GM23338 (cell line): Measurements from ENCODE around the gene AOC3. TPM values are rescaled to one million over a fixed set of nuclear protein-coding genes. Genes with fewer than 3 reads are reported as not detected.

ENCODE experiments used
- ATAC-seq: fragments of 200-7000 bp; cut with Tn5 transposase; 3 replicates; pipeline ENCODE4 v1.9.1; 2020
- DNase-seq: peaks from one replicate; pipeline ENCODE4 v3.0.0-alpha.2; 2015; ENCODE audit warnings: low spot score
- H2AFZ ChIP-seq: fragments of 200-600 bp; sonication (generic); 2 replicates; pipeline ENCODE4 v1.8.0; 2016; ENCODE audit warnings: antibody characterized with exemption, mild to moderate bottlenecking, moderate library complexity
- H3F3A ChIP-seq: fragments of 200-600 bp; sonication (generic); replicated peaks from 2 replicates; pipeline ENCODE4 v1.8.0; 2017; ENCODE audit warnings: antibody characterized with exemption, mixed run types, low read depth
- H3K27ac ChIP-seq: fragments of 200-600 bp; sonication (generic); 2 replicates; pipeline ENCODE4 v1.6.1; 2016; ENCODE audit warnings: low read depth
- H3K27me3 ChIP-seq: fragments of 200-600 bp; sonication (generic); 2 replicates; pipeline ENCODE4 v1.8.0; 2016; ENCODE audit warnings: mild to moderate bottlenecking, mixed run types, moderate library complexity; ENCODE audit not compliant: insufficient read depth
- H3K36me3 ChIP-seq: fragments of 200-600 bp; sonication (generic); 2 replicates; pipeline ENCODE4 v1.8.0; 2016; ENCODE audit warnings: mild to moderate bottlenecking; ENCODE audit not compliant: insufficient read depth
- H3K4me1 ChIP-seq: fragments of 200-600 bp; sonication (generic); 2 replicates; pipeline ENCODE4 v1.8.0; 2016; ENCODE audit warnings: mild to moderate bottlenecking, moderate library complexity; ENCODE audit not compliant: insufficient read depth
- H3K4me2 ChIP-seq: fragments of 200-600 bp; sonication (generic); 2 replicates; pipeline ENCODE4 v1.7.1; 2017; ENCODE audit warnings: mixed run types
- H3K4me3 ChIP-seq: fragments of 200-600 bp; sonication (generic); 2 replicates; pipeline ENCODE4 v1.6.1; 2016; ENCODE audit warnings: mixed run types
- H3K79me2 ChIP-seq: fragments of 200-600 bp; sonication (generic); replicated peaks from 2 replicates; pipeline ENCODE4 v1.8.0; 2017; ENCODE audit warnings: mild to moderate bottlenecking; ENCODE audit not compliant: insufficient read depth
- H3K9me2 ChIP-seq: fragments of 200-600 bp; sonication (generic); 2 replicates; pipeline ENCODE4 v1.8.0; 2017; ENCODE audit not compliant: insufficient read depth
- H4K20me1 ChIP-seq: fragments of 200-600 bp; sonication (generic); replicated peaks from 2 replicates; pipeline ENCODE4 v1.8.0; 2017; ENCODE audit warnings: mild to moderate bottlenecking; ENCODE audit not compliant: insufficient read depth
- H3K27ac Mint-ChIP-seq: 2 replicates; pipeline ENCODE4 v1.8.0; 2020; ENCODE audit warnings: inconsistent platforms, mild to moderate bottlenecking, moderate library complexity, mixed read lengths
- H3K27me3 Mint-ChIP-seq: 3 replicates; pipeline ENCODE4 v1.8.0; 2022; ENCODE audit warnings: low read depth, mild to moderate bottlenecking, moderate library complexity, mixed read lengths, inconsistent platforms; ENCODE audit not compliant: insufficient read depth, poor library complexity
- H3K36me3 Mint-ChIP-seq: 3 replicates; pipeline ENCODE4 v1.8.0; 2021; ENCODE audit warnings: low read depth, mild to moderate bottlenecking, inconsistent platforms, moderate library complexity, mixed read lengths
- H3K4me1 Mint-ChIP-seq: 3 replicates; pipeline ENCODE4 v1.8.0; 2020; ENCODE audit warnings: mild to moderate bottlenecking, inconsistent platforms, mixed read lengths
- H3K4me3 Mint-ChIP-seq: 3 replicates; pipeline ENCODE4 v1.8.0; 2021; ENCODE audit warnings: moderate library complexity, mild to moderate bottlenecking, inconsistent platforms, mixed read lengths
- H3K9me3 Mint-ChIP-seq: 3 replicates; pipeline ENCODE4 v1.8.0; 2020; ENCODE audit warnings: moderate library complexity, mild to moderate bottlenecking, inconsistent platforms, mixed read lengths
- CREB1 ChIP-seq: fragments of 250-450 bp; sonication (Bioruptor Pico); IDR thresholded peaks from 2 replicates; pipeline ENCODE4 v1.5.0; 2020; ENCODE audit warnings: low read depth, mild to moderate bottlenecking, moderate library complexity
- ETS1 ChIP-seq: IDR thresholded peaks from 2 replicates; pipeline ENCODE4 v1.6.1; 2016; ENCODE audit warnings: antibody characterized with exemption
- EZH2 ChIP-seq: fragments of 200-600 bp; sonication (generic); IDR thresholded peaks from one replicate; pipeline ENCODE4 v1.8.0; 2017; ENCODE audit warnings: antibody characterized with exemption, mild to moderate bottlenecking, low read depth; ENCODE audit not compliant: unreplicated experiment
- EZH2phosphoT487 ChIP-seq: fragments of 200-600 bp; sonication (generic); IDR thresholded peaks from one replicate; pipeline ENCODE4 v1.8.1; 2018; ENCODE audit warnings: antibody characterized with exemption; ENCODE audit not compliant: unreplicated experiment
- JUNB ChIP-seq: IDR thresholded peaks from one replicate; pipeline ENCODE4 v1.6.1; 2016; ENCODE audit warnings: antibody characterized with exemption; ENCODE audit not compliant: unreplicated experiment
- NANOG ChIP-seq: IDR thresholded peaks from 2 replicates; pipeline ENCODE4 v1.6.1; 2016; ENCODE audit warnings: antibody characterized with exemption, borderline replicate concordance
- POLR2AphosphoS5 ChIP-seq: IDR thresholded peaks from 2 replicates; pipeline ENCODE4 v1.6.1; 2016; ENCODE audit warnings: antibody characterized with exemption, low read depth
- STAT1 ChIP-seq: IDR thresholded peaks from one replicate; pipeline ENCODE4 v1.6.1; 2016; ENCODE audit warnings: antibody characterized with exemption; ENCODE audit not compliant: unreplicated experiment
- ZNF114 ChIP-seq: fragments of 250-450 bp; sonication (Bioruptor Pico); IDR thresholded peaks from 2 replicates; pipeline ENCODE4 v1.5.0; 2020; ENCODE audit warnings: mild to moderate bottlenecking, moderate library complexity
- ZNF331 ChIP-seq: fragments of 250-450 bp; sonication (Bioruptor Pico); IDR thresholded peaks from 2 replicates; pipeline ENCODE4 v1.5.0; 2020; ENCODE audit warnings: low read depth, mild to moderate bottlenecking, moderate library complexity
- polyA plus RNA-seq: library from polyadenylated mRNA; unstranded; fragments of >200 nt; fragmentation: Nextera tagmentation; extraction: Ambion mirVana; gene quantifications from 2 replicates; pipeline ENCODE4 v1.2.1, GENCODE V29; 2016
- total RNA-seq: library from RNA; depleted of rRNA; stranded (reverse); fragments of >200 nt; shearing (Covaris generic); gene quantifications from 2 replicates; pipeline ENCODE4 v1.2.3, GENCODE V29; 2014
- TF ChIP-seq, protein P1 (sequence below): IDR thresholded peaks from one replicate; pipeline ENCODE4 v1.6.1; 2018; ENCODE audit warnings: antibody characterized with exemption; ENCODE audit not compliant: unreplicated experiment
- TF ChIP-seq, protein P2 (sequence below), 2 experiments: fragments of 200-600 bp in 1 of 2; sonication (generic) in 1 of 2; conservative IDR thresholded peaks; 2 replicates each; pipeline versions ENCODE4 v1.5.1 to v1.6.1; 2016 to 2017; ENCODE audit warnings: antibody characterized with exemption in 2 of 2, low read depth in 2 of 2, mild to moderate bottlenecking in 2 of 2, moderate library complexity in 1 of 2
- TF ChIP-seq, protein P3 (sequence below): fragments of 250-450 bp; sonication (Bioruptor Pico); IDR thresholded peaks from 2 replicates; pipeline ENCODE4 v1.5.0; 2020; ENCODE audit warnings: mild to moderate bottlenecking, moderate library complexity

Gene AOC3
- total and polyA plus RNA-seq, 2 experiments from 2014 or later = 1.4 to 1.7 TPM

DNA sequence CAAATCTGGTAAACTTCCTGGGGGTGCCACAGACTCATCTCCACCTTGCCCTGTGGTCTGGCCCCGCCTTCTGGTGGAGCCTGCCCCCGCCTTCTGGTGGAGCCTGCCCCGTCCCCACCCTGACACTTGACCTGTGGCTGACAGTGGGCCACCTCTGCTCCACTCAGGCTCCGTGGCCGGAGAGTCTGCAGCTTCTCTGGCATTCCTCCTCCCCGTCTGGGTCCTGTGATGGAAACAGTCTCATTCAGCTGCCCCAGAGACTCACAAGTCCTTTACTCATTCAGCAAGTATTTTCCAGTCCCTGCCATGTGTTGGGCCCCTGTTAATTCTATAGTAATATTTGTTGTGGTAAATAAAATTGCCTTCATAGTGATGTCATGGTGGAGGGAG, 28.6 kb downstream of the AOC3 start:
- no peak for TF ChIP-seq ZNF114 (CRISPR knock-in tag)
- TF ChIP-seq, protein P1, sequence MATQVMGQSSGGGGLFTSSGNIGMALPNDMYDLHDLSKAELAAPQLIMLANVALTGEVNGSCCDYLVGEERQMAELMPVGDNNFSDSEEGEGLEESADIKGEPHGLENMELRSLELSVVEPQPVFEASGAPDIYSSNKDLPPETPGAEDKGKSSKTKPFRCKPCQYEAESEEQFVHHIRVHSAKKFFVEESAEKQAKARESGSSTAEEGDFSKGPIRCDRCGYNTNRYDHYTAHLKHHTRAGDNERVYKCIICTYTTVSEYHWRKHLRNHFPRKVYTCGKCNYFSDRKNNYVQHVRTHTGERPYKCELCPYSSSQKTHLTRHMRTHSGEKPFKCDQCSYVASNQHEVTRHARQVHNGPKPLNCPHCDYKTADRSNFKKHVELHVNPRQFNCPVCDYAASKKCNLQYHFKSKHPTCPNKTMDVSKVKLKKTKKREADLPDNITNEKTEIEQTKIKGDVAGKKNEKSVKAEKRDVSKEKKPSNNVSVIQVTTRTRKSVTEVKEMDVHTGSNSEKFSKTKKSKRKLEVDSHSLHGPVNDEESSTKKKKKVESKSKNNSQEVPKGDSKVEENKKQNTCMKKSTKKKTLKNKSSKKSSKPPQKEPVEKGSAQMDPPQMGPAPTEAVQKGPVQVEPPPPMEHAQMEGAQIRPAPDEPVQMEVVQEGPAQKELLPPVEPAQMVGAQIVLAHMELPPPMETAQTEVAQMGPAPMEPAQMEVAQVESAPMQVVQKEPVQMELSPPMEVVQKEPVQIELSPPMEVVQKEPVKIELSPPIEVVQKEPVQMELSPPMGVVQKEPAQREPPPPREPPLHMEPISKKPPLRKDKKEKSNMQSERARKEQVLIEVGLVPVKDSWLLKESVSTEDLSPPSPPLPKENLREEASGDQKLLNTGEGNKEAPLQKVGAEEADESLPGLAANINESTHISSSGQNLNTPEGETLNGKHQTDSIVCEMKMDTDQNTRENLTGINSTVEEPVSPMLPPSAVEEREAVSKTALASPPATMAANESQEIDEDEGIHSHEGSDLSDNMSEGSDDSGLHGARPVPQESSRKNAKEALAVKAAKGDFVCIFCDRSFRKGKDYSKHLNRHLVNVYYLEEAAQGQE = no peak
- no peak for TF ChIP-seq EZH2phosphoT487
- TF ChIP-seq, protein P2, sequence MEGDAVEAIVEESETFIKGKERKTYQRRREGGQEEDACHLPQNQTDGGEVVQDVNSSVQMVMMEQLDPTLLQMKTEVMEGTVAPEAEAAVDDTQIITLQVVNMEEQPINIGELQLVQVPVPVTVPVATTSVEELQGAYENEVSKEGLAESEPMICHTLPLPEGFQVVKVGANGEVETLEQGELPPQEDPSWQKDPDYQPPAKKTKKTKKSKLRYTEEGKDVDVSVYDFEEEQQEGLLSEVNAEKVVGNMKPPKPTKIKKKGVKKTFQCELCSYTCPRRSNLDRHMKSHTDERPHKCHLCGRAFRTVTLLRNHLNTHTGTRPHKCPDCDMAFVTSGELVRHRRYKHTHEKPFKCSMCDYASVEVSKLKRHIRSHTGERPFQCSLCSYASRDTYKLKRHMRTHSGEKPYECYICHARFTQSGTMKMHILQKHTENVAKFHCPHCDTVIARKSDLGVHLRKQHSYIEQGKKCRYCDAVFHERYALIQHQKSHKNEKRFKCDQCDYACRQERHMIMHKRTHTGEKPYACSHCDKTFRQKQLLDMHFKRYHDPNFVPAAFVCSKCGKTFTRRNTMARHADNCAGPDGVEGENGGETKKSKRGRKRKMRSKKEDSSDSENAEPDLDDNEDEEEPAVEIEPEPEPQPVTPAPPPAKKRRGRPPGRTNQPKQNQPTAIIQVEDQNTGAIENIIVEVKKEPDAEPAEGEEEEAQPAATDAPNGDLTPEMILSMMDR (conservative IDR thresholded peaks at IDR 0.05; ENCODE audit: low read depth in 2 of 2) = no peak
- no peak for TF ChIP-seq EZH2
- no peak for TF ChIP-seq ZNF331 (CRISPR knock-in tag)
- no peak for TF ChIP-seq ETS1
- no peak for TF ChIP-seq CREB1 (CRISPR knock-in tag)
- no peak for TF ChIP-seq POLR2AphosphoS5
- TF ChIP-seq STAT1 = no peak
- TF ChIP-seq JUNB = no peak
- TF ChIP-seq, protein P3, sequence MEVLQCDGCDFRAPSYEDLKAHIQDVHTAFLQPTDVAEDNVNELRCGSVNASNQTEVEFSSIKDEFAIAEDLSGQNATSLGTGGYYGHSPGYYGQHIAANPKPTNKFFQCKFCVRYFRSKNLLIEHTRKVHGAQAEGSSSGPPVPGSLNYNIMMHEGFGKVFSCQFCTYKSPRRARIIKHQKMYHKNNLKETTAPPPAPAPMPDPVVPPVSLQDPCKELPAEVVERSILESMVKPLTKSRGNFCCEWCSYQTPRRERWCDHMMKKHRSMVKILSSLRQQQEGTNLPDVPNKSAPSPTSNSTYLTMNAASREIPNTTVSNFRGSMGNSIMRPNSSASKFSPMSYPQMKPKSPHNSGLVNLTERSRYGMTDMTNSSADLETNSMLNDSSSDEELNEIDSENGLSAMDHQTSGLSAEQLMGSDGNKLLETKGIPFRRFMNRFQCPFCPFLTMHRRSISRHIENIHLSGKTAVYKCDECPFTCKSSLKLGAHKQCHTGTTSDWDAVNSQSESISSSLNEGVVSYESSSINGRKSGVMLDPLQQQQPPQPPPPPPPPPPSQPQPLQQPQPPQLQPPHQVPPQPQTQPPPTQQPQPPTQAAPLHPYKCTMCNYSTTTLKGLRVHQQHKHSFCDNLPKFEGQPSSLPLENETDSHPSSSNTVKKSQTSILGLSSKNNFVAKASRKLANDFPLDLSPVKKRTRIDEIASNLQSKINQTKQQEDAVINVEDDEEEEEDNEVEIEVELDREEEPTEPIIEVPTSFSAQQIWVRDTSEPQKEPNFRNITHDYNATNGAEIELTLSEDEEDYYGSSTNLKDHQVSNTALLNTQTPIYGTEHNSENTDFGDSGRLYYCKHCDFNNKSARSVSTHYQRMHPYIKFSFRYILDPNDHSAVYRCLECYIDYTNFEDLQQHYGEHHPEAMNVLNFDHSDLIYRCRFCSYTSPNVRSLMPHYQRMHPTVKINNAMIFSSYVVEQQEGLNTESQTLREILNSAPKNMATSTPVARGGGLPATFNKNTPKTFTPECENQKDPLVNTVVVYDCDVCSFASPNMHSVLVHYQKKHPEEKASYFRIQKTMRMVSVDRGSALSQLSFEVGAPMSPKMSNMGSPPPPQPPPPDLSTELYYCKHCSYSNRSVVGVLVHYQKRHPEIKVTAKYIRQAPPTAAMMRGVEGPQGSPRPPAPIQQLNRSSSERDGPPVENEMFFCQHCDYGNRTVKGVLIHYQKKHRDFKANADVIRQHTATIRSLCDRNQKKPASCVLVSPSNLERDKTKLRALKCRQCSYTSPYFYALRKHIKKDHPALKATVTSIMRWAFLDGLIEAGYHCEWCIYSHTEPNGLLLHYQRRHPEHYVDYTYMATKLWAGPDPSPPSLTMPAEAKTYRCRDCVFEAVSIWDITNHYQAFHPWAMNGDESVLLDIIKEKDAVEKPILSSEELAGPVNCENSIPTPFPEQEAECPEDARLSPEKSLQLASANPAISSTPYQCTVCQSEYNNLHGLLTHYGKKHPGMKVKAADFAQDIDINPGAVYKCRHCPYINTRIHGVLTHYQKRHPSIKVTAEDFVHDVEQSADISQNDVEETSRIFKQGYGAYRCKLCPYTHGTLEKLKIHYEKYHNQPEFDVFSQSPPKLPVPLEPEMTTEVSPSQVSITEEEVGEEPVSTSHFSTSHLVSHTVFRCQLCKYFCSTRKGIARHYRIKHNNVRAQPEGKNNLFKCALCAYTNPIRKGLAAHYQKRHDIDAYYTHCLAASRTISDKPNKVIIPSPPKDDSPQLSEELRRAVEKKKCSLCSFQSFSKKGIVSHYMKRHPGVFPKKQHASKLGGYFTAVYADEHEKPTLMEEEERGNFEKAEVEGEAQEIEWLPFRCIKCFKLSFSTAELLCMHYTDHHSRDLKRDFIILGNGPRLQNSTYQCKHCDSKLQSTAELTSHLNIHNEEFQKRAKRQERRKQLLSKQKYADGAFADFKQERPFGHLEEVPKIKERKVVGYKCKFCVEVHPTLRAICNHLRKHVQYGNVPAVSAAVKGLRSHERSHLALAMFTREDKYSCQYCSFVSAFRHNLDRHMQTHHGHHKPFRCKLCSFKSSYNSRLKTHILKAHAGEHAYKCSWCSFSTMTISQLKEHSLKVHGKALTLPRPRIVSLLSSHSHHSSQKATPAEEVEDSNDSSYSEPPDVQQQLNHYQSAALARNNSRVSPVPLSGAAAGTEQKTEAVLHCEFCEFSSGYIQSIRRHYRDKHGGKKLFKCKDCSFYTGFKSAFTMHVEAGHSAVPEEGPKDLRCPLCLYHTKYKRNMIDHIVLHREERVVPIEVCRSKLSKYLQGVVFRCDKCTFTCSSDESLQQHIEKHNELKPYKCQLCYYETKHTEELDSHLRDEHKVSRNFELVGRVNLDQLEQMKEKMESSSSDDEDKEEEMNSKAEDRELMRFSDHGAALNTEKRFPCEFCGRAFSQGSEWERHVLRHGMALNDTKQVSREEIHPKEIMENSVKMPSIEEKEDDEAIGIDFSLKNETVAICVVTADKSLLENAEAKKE (CRISPR knock-in tag) = no peak
- TF ChIP-seq NANOG = no peak
- Histone ChIP-seq H3K4me3 (no peak overlapping the region), H2AFZ (no peak overlapping the region), H3K36me3 (no peaks in the 10 kb centered on the region), H3K27me3 (peaks cover 7% of the 10 kb centered on the region; the same call in 1 of the 2 replicates), H3F3A (no peaks in the 10 kb centered on the region), H3K9me2 (no peaks in the 10 kb centered on the region), H3K4me2 (no peak overlapping the region), H3K4me1 (peaks cover 5% of the 10 kb centered on the region; the same call in 1 of the 2 replicates), H4K20me1 (no peaks in the 10 kb centered on the region), H3K79me2 (no peaks in the 10 kb centered on the region), H3K27ac (no peak overlapping the region)
- Mint-ChIP-seq H3K27ac (no peak overlapping the region), H3K4me3 (no peak overlapping the region), H3K9me3 (no peaks in the 10 kb centered on the region; the same call in 2 of the 3 replicates), H3K36me3 (no peaks in the 10 kb centered on the region), H3K27me3 (peaks cover 16% of the 10 kb centered on the region), H3K4me1 (peaks cover 15% of the 10 kb centered on the region)
- DNase-seq = no peak
- no peak for ATAC-seq
